ENCODE results near the gene AGER. TPM values are rescaled to one million over a fixed set of nuclear protein-coding genes. Genes with fewer than 3 reads are reported as not detected.
"Not testable (repeated sequence)": the region's sequence is repeated elsewhere in the genome, so short reads cannot be mapped to it uniquely, and the experiment has no call there.

The AGER gene
- total and polyA plus RNA-seq, 7 donors: 1.9 to 10.6 (median 5.3) TPM; not detected in 1

- WGBS, 2 donors: 57 to 78% methylated on average over 12 of the region's 12 CpGs
- TF ChIP-seq POLR2A (IDR thresholded peaks at IDR 0.05): no peak
- no peak for TF ChIP-seq EP300 (IDR thresholded peaks at IDR 0.05)
- TF ChIP-seq CTCF (IDR thresholded peaks at IDR 0.05): no peak
- no peak for TF ChIP-seq POLR2AphosphoS5 (IDR thresholded peaks at IDR 0.05)
- H3K27me3 ChIP-seq: no peaks in the 10 kb centered on the region
- H3K36me3 ChIP-seq: peaks cover 0 to 39% (median 13%) of the 10 kb centered on the region in 4 donors
- intact Hi-C loops (cut with DNase I): loop anchor here (5.0 kb wide), 1 partner anchor 645 kb away; the partner anchor contains the start of gene DDX39B
- H3K4me3 ChIP-seq: no peak overlapping the region
- no peaks in the 10 kb centered on the region for H3K9me3 ChIP-seq
- peaks cover 0 to 62% (median 49%) of the 10 kb centered on the region in 4 donors for H3K4me1 ChIP-seq
- peak overlapping the region; percentile 83 to 100 (median 96) for H3K27ac ChIP-seq
- DNase-seq: no peak
These were observed 3.1 kb upstream of the AGER start for GRCh38 chr6:32187009-32187709.

GRCh38 chr6:32186151-32186840, 2.2 kb upstream of the AGER start:
- not testable (repeated sequence) for DNase-seq, H3K9me3 ChIP-seq, H3K4me3 ChIP-seq, H3K27me3 ChIP-seq
- Histone ChIP-seq H3K4me1 (peaks cover 0 to 67% (median 51%) of the 10 kb centered on the region in 4 donors), H3K27ac (peak overlapping the region; percentile 83 to 100 (median 96)), H3K36me3 (peaks cover 0 to 47% (median 13%) of the 10 kb centered on the region in 4 donors)
- WGBS, 2 donors: 71% methylated on average over 10 of the region's 10 CpGs
- intact Hi-C loops (cut with DNase I): loop anchor here (5.0 kb wide), 1 partner anchor 644 kb away; the partner anchor contains the start of gene DDX39B

GRCh38 chr6:32185681-32186131, 1.7 kb upstream of the AGER start:
- WGBS, 2 donors: 24 to 40% methylated on average over 11 of the region's 11 CpGs
- H3K4me3 ChIP-seq, H3K9me3 ChIP-seq, H3K27me3 ChIP-seq: not testable (repeated sequence)
- Histone ChIP-seq H3K36me3 (peaks cover 6 to 53% (median 19%) of the 10 kb centered on the region in 4 donors), H3K4me1 (peaks cover 0 to 64% (median 45%) of the 10 kb centered on the region in 4 donors), H3K27ac (peak overlapping the region; percentile 83 to 100 (median 96))
- intact Hi-C loops (cut with DNase I): loop anchor here (5.0 kb wide), 1 partner anchor 643 kb away; the partner anchor contains the start of gene DDX39B
- DNase-seq: peak; percentile 97
- peak in 2 of 4 donors; percentile 13 to 55 for TF ChIP-seq POLR2AphosphoS5 (IDR thresholded peaks at IDR 0.05)

GRCh38 chr6:32183483-32184083, 470 bp downstream of the AGER start:
- intact Hi-C loops (cut with DNase I): no loop called here
- peaks cover 13 to 66% (median 23%) of the 10 kb centered on the region in 4 donors for H3K36me3 ChIP-seq
- WGBS, 2 donors: 85 to 88% methylated on average over 15 of the region's 15 CpGs
- H3K4me1 ChIP-seq: peaks cover 0 to 77% (median 51%) of the 10 kb centered on the region in 4 donors
- H3K4me3 ChIP-seq: no peak overlapping the region
- H3K27me3 ChIP-seq: no peaks in the 10 kb centered on the region
- peak overlapping the region; percentile 83 to 100 (median 96) for H3K27ac ChIP-seq
- TF ChIP-seq EP300 (IDR thresholded peaks at IDR 0.05): no peak
- TF ChIP-seq CTCF (IDR thresholded peaks at IDR 0.05): no peak
- TF ChIP-seq POLR2AphosphoS5 (IDR thresholded peaks at IDR 0.05): no peak
- no peak for TF ChIP-seq POLR2A (IDR thresholded peaks at IDR 0.05)
- DNase-seq: no peak
- H3K9me3 ChIP-seq: no peaks in the 10 kb centered on the region

- H3K4me1 ChIP-seq: peaks cover 0 to 71% (median 46%) of the 10 kb centered on the region in 4 donors
- peak overlapping the region; percentile 83 to 100 (median 96) for H3K27ac ChIP-seq
- H3K36me3 ChIP-seq: peaks cover 13 to 65% (median 23%) of the 10 kb centered on the region in 4 donors
- no peak for DNase-seq
- intact Hi-C loops (cut with DNase I): no loop called here
- H3K9me3 ChIP-seq: no peaks in the 10 kb centered on the region
- H3K4me3 ChIP-seq: no peak overlapping the region
- TF ChIP-seq EP300 (IDR thresholded peaks at IDR 0.05) (no peak), POLR2AphosphoS5 (IDR thresholded peaks at IDR 0.05) (no peak), CTCF (IDR thresholded peaks at IDR 0.05) (no peak), POLR2A (IDR thresholded peaks at IDR 0.05) (no peak)
- 80 to 85% methylated on average over 3 of the region's 3 CpGs for WGBS, 2 donors
- no peaks in the 10 kb centered on the region for H3K27me3 ChIP-seq
These were observed 1.0 kb downstream of the AGER start for GRCh38 chr6:32183030-32183429.

All from sigmoid colon (tissue), 7 donors.